Posterior cingulate gyrus (tissue), 11 donors: ENCODE measurements around the gene SALL4.
"Not testable (repeated sequence)": the region's sequence is repeated elsewhere in the genome, so short reads cannot be mapped to it uniquely, and the experiment has no call there.

Source experiments
- DNase-seq, 10 donors: peaks; one replicate each; pipeline versions ENCODE4 v3.0.0 to v3.0.0-alpha.2; 2020 to 2021; ENCODE audit warnings: mixed read lengths in 3 of 10
- intact Hi-C: fragments of 100-400 bp; cut with DNase I; formaldehyde crosslinking; loops from one replicate; pipeline ENCODE4 v1.15.1; 2023

Gene SALL4

DNA sequence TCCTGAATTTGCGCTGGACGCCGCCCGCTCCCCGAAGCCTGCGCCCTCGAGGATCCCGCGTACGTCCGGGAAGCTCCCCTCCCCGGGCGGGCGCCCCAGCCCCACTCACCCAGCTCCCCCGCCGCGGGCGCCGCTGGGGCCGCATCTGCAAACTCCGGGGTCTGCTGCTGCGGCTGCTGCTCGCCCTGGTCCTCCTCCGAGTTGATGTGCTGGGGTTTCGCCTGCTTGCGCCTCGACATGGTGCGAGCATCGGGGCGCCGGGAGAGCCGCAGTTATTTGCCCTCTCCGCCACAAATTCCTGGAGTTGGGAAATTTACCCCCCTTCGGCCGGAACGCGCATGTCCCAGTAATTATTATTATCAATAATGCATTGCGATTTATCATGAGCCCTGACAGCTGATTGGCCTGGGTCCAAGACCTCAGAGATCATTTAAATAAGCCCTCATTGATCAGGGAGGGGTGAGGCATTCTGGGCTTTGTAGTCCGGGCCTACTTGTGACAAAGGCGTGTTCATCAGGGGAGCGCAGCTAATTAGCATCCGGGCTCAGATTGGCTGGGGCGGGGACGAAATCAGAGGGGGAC, at the start of gene SALL4:
SALL4 (minus strand) TSS at position 352 of the 582 bp plus-strand sequence; CDS start at position 239, 113 bp downstream.
- intact Hi-C loops = loop anchor here (10.0 kb wide), 1 partner anchor 283 kb away; no protein-coding TSS in a partner anchor
- no peak for DNase-seq

GRCh38 chr20:51848346-51848745, 46.0 kb upstream of the SALL4 start:
- no peak for DNase-seq

DNA sequence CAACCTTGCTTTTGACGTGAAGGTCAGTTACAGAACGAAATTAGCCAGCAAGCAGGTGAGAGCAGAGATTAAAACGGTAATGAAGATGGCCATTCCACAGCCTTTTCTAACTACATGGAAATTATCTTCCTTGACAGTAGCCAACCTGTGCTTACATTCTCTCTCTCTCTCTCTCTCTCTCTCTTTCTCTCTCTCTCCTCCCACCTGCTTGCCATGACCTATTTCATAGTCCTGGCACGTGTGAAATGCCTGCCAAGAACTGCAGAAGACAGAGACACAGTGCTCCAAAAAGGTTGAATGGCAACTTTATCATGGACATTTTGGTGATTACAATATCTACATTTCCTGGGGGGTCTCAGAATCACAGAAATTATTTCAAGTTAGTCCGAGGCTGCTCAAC, 38.5 kb upstream of the SALL4 start:
- intact Hi-C loops = no loop called here
- no peak for DNase-seq

More at GRCh38 chr20:51848346-51848745, 46.0 kb upstream of the SALL4 start:
- intact Hi-C loops = no loop called here

GRCh38 chr20:51837876-51838420, 35.6 kb upstream of the SALL4 start:
- intact Hi-C loops = no loop called here
- no peak for DNase-seq

DNA sequence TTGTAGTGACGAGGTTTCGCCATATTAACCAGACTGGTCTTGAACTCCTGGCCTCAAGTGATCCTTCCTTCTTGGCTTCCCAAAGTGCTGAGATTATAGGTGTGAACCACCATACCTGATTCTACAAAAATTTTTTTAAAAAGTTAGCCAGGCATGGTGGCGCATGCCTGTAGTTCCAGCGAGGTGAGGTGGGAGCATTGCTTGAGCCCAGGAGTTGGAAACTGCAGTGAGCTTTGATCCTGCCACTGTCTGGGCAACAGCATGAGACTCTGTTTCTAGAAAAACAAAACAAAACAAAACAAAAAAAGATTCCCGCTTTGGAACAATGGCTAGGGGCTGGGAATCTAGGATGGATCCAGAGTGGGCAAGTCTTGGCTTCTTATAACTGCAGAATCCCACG, 35.1 kb upstream of the SALL4 start:
- peak in 1 of 10 donors; percentile 8 for DNase-seq
- intact Hi-C loops = no loop called here

GRCh38 chr20:51833326-51833725, 31.0 kb upstream of the SALL4 start:
- intact Hi-C loops = no loop called here
- DNase-seq = no peak

GRCh38 chr20:51832276-51832675, 30.0 kb upstream of the SALL4 start:
- intact Hi-C loops = no loop called here
- peak in 1 of 10 donors; percentile 7 for DNase-seq

- peak in 1 of 10 donors; percentile 3 for DNase-seq
- intact Hi-C loops = no loop called here
Measured at GRCh38 chr20:51831866-51832265, 29.5 kb upstream of the SALL4 start.

GRCh38 chr20:51830538-51830937, 28.2 kb upstream of the SALL4 start:
- DNase-seq = no peak
- intact Hi-C loops = no loop called here

- intact Hi-C loops = no loop called here
- DNase-seq = peak in 2 of 10 donors; percentile 2 to 59
Measured at GRCh38 chr20:51828762-51829161, 26.4 kb upstream of the SALL4 start.

- peak in 1 of 10 donors; percentile 3 for DNase-seq
- intact Hi-C loops = no loop called here
Measured at GRCh38 chr20:51826372-51826771, 24.1 kb upstream of the SALL4 start.

GRCh38 chr20:51818479-51819008, 16.2 kb upstream of the SALL4 start:
- DNase-seq = no peak
- intact Hi-C loops = no loop called here

- DNase-seq, intact Hi-C loops: not testable (repeated sequence)
Measured at GRCh38 chr20:51816856-51817255, 14.5 kb upstream of the SALL4 start.

DNA sequence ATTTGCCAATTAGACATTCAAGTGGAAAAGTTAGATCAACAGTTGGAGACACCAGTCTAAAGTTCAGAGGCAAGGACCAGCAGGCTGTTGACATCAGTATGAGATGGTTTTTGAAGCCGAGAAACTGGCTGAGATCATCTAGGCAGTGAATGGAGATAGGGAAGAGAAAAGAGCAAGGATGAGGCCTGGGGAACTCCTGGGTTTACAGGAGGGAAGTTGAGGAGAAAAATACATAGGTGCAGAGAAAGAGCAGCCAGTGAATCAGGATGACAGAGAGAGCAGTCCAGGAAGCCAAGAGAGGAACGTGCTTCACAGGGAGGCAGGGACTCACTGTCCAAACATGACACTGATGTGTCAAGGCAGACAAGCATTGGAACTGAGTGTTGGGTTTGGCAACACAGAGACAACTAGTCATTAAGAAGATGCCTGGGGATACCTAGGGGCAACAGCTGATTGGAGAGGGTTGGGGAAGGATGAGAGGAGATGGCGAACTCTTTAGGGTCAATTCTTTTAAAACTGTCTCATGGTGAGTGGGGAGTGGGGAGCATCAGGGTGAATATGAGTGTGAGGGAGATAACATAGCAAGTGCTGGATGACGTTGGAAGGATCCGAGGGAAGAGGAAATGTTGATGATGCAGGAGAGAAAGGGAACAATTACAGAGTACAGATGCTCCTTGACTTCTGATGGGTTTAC, 13.2 kb upstream of the SALL4 start:
- DNase-seq = no peak
- intact Hi-C loops = no loop called here

DNA sequence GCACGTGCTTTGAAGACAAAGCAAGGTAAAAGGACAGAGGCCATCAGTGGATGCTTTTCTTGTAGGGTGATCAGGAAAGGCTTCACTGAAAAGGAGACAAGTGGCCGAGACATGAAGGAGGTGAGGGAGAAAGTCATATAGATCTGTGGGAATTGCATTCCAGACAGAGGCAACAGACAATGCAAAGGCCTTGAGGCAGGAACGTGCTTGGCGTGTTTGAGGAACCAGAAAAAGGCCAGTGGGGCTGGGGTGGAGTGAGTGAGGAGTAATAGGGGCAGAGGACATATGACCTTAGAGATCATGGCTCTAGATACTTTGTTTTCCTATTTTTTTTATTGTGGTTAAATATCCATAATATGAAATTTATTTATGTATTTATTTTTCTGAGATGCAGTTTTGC, 10.5 kb upstream of the SALL4 start:
- intact Hi-C loops = no loop called here
- DNase-seq = no peak

GRCh38 chr20:51811514-51812128, 9.3 kb upstream of the SALL4 start:
- intact Hi-C loops = no loop called here
- DNase-seq = no peak

DNA sequence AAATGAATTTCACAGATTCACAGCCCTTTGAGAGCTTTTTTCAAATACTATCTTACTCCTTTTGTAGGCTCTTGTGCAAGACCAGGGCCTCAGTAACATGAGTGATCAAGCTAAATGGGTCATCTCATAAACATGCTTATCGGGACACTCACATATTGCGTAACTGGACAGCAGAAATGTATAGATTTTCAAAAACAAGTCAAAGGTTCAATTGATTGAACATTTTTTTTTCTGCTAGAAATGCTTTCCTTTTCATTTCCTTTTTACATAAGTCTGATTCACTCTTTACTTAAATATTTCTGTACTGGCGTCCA, 8.7 kb upstream of the SALL4 start:
- DNase-seq = no peak
- intact Hi-C loops = no loop called here

GRCh38 chr20:51810155-51811041, 8.1 kb upstream of the SALL4 start:
- intact Hi-C loops = no loop called here
- no peak for DNase-seq

- DNase-seq = no peak
- intact Hi-C loops = loop anchor here (10.0 kb wide), 1 partner anchor 277 kb away; no protein-coding TSS in a partner anchor
Measured at GRCh38 chr20:51807720-51808250, 5.5 kb upstream of the SALL4 start.

DNA sequence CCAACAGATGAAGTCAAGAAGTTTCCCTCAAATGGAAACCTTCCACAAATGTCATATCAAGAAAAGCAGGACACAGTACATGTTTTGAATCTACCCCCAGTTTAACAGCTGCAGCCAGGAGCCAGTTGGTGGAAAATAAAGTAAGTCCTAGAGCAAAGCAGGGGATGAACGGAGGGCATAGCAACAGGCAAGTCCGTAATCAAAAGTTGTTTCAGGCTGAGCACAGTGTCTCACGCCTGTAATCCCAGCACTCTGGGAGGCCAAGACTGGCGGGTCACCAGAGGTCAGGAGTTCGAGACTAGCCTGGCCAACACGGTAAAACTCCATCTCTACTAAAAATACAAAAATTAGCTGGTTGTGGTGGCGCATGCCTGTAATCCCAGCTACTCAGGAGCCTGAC, 2.4 kb upstream of the SALL4 start:
- intact Hi-C loops = loop anchor here (10.0 kb wide), 1 partner anchor 280 kb away; no protein-coding TSS in a partner anchor
- no peak for DNase-seq
